ENCODE data around the gene ARHGEF11. TPM values are rescaled to one million over a fixed set of nuclear protein-coding genes. Genes with fewer than 3 reads are reported as not detected.

The ARHGEF11 gene
- total and polyA plus RNA-seq, 9 of the 15 experiments (the other 6 are each of a cell fraction or from before 2014, with no cell fraction given), result 0.14 to 15.5 (median 9.0) TPM

- no peak for TF ChIP-seq ZNF639 (CRISPR knock-in tag; conservative IDR thresholded peaks at IDR 0.05 in 1 of 2, IDR thresholded peaks at IDR 0.05 in 1 of 2)
- TF ChIP-seq ZNF77 (CRISPR knock-in tag; IDR thresholded peaks at IDR 0.05), result no peak
- no peak for TF ChIP-seq NEUROD1 (IDR thresholded peaks at IDR 0.05; ENCODE audit: borderline replicate concordance, low read depth, low read length, partially characterized antibody)
- peak; percentile 43; the same call in 1 of the 2 replicates for TF ChIP-seq ZNF316 (IDR thresholded peaks at IDR 0.05)
- peak; percentile 36 for TF ChIP-seq RBM25 (IDR thresholded peaks at IDR 0.05; ENCODE audit: low read depth, low read length, severe bottlenecking)
- no peak for TF ChIP-seq ZKSCAN3 (CRISPR knock-in tag; IDR thresholded peaks at IDR 0.05)
- peak in 1 of 2 experiments; percentile 31; a peak in 1 of 4 replicates for TF ChIP-seq HDAC1 (IDR thresholded peaks at IDR 0.05)
- TF ChIP-seq KDM1A (IDR thresholded peaks at IDR 0.05), result peak; percentile 47 to 68
- no peak for TF ChIP-seq ZNF76 (CRISPR knock-in tag; IDR thresholded peaks at IDR 0.05; ENCODE audit: borderline replicate concordance)
- no peak for TF ChIP-seq THRAP3 (IDR thresholded peaks at IDR 0.05; ENCODE audit: borderline replicate concordance)
- TF ChIP-seq BRCA1 (IDR thresholded peaks at IDR 0.05), result no peak
- no peak for TF ChIP-seq BRCA1 (CRISPR knock-in tag; IDR thresholded peaks at IDR 0.05)
- no peak for TF ChIP-seq PKNOX1 (IDR thresholded peaks at IDR 0.05)
- no peak for TF ChIP-seq KDM4B (IDR thresholded peaks at IDR 0.05; ENCODE audit: borderline replicate concordance in 2 of 2, low read depth in 1 of 2)
- TF ChIP-seq, protein P1, sequence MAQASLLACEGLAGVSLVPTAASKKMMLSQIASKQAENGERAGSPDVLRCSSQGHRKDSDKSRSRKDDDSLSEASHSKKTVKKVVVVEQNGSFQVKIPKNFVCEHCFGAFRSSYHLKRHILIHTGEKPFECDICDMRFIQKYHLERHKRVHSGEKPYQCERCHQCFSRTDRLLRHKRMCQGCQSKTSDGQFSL (CRISPR knock-in tag; IDR thresholded peaks at IDR 0.05), result peak; percentile 89
- TF ChIP-seq, protein P1 (tag; IDR thresholded peaks at IDR 0.05), result no peak
- 0 out of 4 replicates have a peak, but pooled peaks of 1 of the 2 experiments have one; percentile 9 for TF ChIP-seq RCOR1 (IDR thresholded peaks at IDR 0.05; ENCODE audit: borderline replicate concordance in 1 of 2, low read depth in 2 of 2, low read length in 2 of 2)
- peak; percentile 60; the same call in 1 of the 2 replicates for TF ChIP-seq ZNF436 (CRISPR knock-in tag; IDR thresholded peaks at IDR 0.05)
- no peak for TF ChIP-seq CHCHD3 (CRISPR knock-in tag; IDR thresholded peaks at IDR 0.05)
- TF ChIP-seq YBX1 (IDR thresholded peaks at IDR 0.05), result no peak
- TF ChIP-seq PHF20 (IDR thresholded peaks at IDR 0.05; ENCODE audit: partially characterized antibody), result peak; percentile 27
- TF ChIP-seq SAP30 (IDR thresholded peaks at IDR 0.05; ENCODE audit: borderline replicate concordance, insufficient read depth, low read depth, low read length, poor library complexity, severe bottlenecking), result no peak
- no peak for TF ChIP-seq POLR2A (conservative IDR thresholded peaks at IDR 0.05)
- TF ChIP-seq E2F3 (CRISPR knock-in tag; IDR thresholded peaks at IDR 0.05), result no peak
These were observed 120.2 kb downstream of the ARHGEF11 start (continued) for GRCh38 chr1:156925154-156926010.

Data from K562 (cell line).